ENCODE measurements around the gene SH3GLB1. TPM values are rescaled to one million over a fixed set of nuclear protein-coding genes. Genes with fewer than 3 reads are reported as not detected.
A peak's percentile ranks its signal among the peaks of the same experiment; 100 is the strongest.
"Not testable (repeated sequence)": the region's sequence is repeated elsewhere in the genome, so short reads cannot be mapped to it uniquely, and the experiment has no call there.

SH3GLB1 gene
- total RNA-seq, result 100 to 1,000 TPM in 1 of 2 donors, 10 to 100 TPM in 1; 92.4 to 103 TPM
- polyA plus RNA-seq, result 10 to 100 TPM; 26.4 to 38.3 TPM
- long read RNA-seq, donor 1, full-length matches to known transcripts, result 256 of 324 reads
- long read RNA-seq, donor 1, partial matches to known transcripts, result 11 of 324 reads
- long read RNA-seq, donor 1, other reads (novel, unspliced or antisense), result 57 of 324 reads
- long read RNA-seq, donor 2, full-length matches to known transcripts, result 45 of 68 reads
- long read RNA-seq, donor 2, partial matches to known transcripts, result 6 of 68 reads
- long read RNA-seq, donor 2, other reads (novel, unspliced or antisense), result 17 of 68 reads

DNA sequence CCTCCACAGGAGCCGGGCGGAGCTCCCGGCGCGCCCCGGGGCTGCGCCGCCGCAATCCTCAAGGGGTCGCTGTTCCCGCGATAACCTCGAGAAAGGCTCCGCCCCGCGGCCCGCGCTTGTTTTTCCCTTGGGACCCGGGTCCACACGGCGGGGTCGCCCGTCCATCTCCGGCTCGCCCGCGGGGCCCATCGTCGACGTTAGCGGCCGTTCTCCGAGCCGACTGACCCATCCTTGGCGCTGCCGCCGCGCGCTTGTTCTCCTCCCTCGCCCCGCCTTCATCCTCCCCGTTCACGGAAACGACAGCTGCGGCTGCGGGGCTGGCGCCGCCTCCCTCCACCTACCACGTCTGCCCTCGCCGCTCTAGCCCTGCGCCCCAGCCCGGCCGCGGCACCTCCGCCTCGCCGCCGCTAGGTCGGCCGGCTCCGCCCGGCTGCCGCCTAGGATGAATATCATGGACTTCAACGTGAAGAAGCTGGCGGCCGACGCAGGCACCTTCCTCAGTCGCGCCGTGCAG, at the start of gene SH3GLB1:
Gene SH3GLB1, plus strand, starts transcription at position 119 of the 514 bp plus-strand sequence. Its CDS starts 324 bp downstream, at position 443.
- intact Hi-C loops (cut with DNase I), result loop anchor here (1.0 to 10.0 kb wide), 3 partner anchors 210 to 310 kb away; partner anchors contain the start of genes HS2ST1 (in 2 of the 2), SELENOF (in 2 of the 2) and ODF2L (in 1 of the 2)
- peak within 1 kb of the TSS; percentile 74 to 88 for H3K4me3 ChIP-seq (ENCODE audit: low read length in 2 of 2)
- peak; percentile 97 for ATAC-seq (ENCODE audit: low FRiP score)
- H3K9me3 ChIP-seq (ENCODE audit: control insufficient read depth, low read length), result no peaks in the 10 kb centered on the region
- peak within 1 kb of the TSS; percentile 87 to 93 for H3K27ac ChIP-seq (ENCODE audit: low read depth in 1 of 2, low read length in 2 of 2)
- H3K4me1 ChIP-seq (ENCODE audit: control insufficient read depth in 1 of 2, insufficient read depth in 2 of 2, low read length in 2 of 2), result peaks cover 2% of the 10 kb centered on the region in 2 donors
- DNase-seq, result peak; percentile 93 to 97
- WGBS, 2 donors, result 0% methylated on average over 69 to 71 of the region's 71 CpGs
- no peaks in the 10 kb centered on the region for H3K27me3 ChIP-seq (ENCODE audit: control insufficient read depth in 1 of 2, insufficient read depth in 2 of 2, low read length in 1 of 2)
- H3K36me3 ChIP-seq (ENCODE audit: control insufficient read depth in 1 of 2, insufficient read depth in 2 of 2, low read length in 1 of 2), result no peaks in the 10 kb centered on the region

GRCh38 chr1:86658381-86658780, 46.0 kb upstream of the SH3GLB1 start:
- DNase-seq; H3K4me3 ChIP-seq (ENCODE audit: low read length in 2 of 2); H3K9me3 ChIP-seq (ENCODE audit: control insufficient read depth, low read length); H3K36me3 ChIP-seq (ENCODE audit: control insufficient read depth in 1 of 2, insufficient read depth in 2 of 2, low read length in 1 of 2); H3K27ac ChIP-seq (ENCODE audit: low read depth in 1 of 2, low read length in 2 of 2); H3K27me3 ChIP-seq (ENCODE audit: control insufficient read depth in 1 of 2, insufficient read depth in 2 of 2, low read length in 1 of 2); intact Hi-C loops (cut with DNase I); H3K4me1 ChIP-seq (ENCODE audit: control insufficient read depth in 1 of 2, insufficient read depth in 2 of 2, low read length in 2 of 2); ATAC-seq (ENCODE audit: low FRiP score): not testable (repeated sequence)
- WGBS, 2 donors, result 48 to 57% methylated on average over 7 of the region's 7 CpGs

DNA sequence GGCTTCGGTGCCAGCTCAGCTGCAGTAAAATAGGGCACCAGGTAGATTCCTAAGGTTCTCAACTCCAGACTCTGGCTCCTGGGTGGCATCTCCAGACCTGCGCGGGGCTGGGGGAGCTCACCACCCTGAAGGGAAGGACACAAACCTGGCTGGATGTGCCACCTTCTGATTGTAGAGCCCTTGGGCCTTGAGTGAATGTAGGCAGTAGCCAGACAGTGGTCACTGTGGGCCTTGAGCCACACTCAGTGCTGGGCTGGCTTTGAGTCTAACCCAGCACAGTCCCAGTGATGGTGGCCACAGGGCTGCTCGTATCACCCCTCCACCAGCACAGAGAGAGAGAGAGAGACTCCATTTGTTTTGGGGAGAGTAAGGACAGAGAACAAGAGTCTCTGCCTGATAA, 38.0 kb upstream of the SH3GLB1 start:
- no peak overlapping the region for H3K4me3 ChIP-seq (ENCODE audit: low read length in 2 of 2)
- ATAC-seq (ENCODE audit: low FRiP score) (no peak), DNase-seq (no peak)
- H3K9me3 ChIP-seq (ENCODE audit: control insufficient read depth, low read length), result no peaks in the 10 kb centered on the region
- H3K4me1 ChIP-seq (ENCODE audit: control insufficient read depth in 1 of 2, insufficient read depth in 2 of 2, low read length in 2 of 2), result no peaks in the 10 kb centered on the region
- WGBS, 2 donors, result 72 to 84% methylated on average over 4 of the region's 4 CpGs
- no peaks in the 10 kb centered on the region for H3K36me3 ChIP-seq (ENCODE audit: control insufficient read depth in 1 of 2, insufficient read depth in 2 of 2, low read length in 1 of 2)
- intact Hi-C loops (cut with DNase I), result no loop called here
- no peak overlapping the region for H3K27ac ChIP-seq (ENCODE audit: low read depth in 1 of 2, low read length in 2 of 2)
- H3K27me3 ChIP-seq (ENCODE audit: control insufficient read depth in 1 of 2, insufficient read depth in 2 of 2, low read length in 1 of 2), result no peaks in the 10 kb centered on the region

DNA sequence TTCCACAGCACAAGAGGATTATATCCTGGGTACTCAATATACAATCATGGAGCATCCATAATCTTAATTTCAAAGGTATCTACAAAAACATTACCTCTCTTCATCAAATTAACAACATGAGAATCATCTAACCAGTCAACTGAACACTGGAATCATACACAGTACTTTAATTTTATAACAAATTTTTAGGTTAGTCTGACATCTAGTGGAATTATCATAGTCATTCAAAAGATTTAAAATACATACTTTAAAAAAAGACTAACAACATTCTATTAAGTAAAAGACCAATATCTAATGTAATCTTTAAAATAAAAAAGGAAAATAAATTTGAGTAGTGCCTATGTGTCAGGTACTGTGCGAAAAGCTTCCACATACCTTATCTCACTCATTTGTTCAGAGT, 16.8 kb upstream of the SH3GLB1 start:
- intact Hi-C loops (cut with DNase I), result loop anchor here in 1 of 2 donors (5.0 kb wide), 1 partner anchor 215 kb away; no protein-coding TSS in a partner anchor
- Histone ChIP-seq H3K9me3 (ENCODE audit: control insufficient read depth, low read length) (no peaks in the 10 kb centered on the region), H3K4me3 (ENCODE audit: low read length in 2 of 2) (no peak overlapping the region), H3K27me3 (ENCODE audit: control insufficient read depth in 1 of 2, insufficient read depth in 2 of 2, low read length in 1 of 2) (no peaks in the 10 kb centered on the region), H3K36me3 (ENCODE audit: control insufficient read depth in 1 of 2, insufficient read depth in 2 of 2, low read length in 1 of 2) (no peaks in the 10 kb centered on the region), H3K4me1 (ENCODE audit: control insufficient read depth in 1 of 2, insufficient read depth in 2 of 2, low read length in 2 of 2) (no peaks in the 10 kb centered on the region), H3K27ac (ENCODE audit: low read depth in 1 of 2, low read length in 2 of 2) (no peak overlapping the region)
- DNase-seq (no peak), ATAC-seq (ENCODE audit: low FRiP score) (no peak)
- WGBS, 2 donors, result 72 to 90% methylated on average over 1 of the region's 1 CpG

DNA sequence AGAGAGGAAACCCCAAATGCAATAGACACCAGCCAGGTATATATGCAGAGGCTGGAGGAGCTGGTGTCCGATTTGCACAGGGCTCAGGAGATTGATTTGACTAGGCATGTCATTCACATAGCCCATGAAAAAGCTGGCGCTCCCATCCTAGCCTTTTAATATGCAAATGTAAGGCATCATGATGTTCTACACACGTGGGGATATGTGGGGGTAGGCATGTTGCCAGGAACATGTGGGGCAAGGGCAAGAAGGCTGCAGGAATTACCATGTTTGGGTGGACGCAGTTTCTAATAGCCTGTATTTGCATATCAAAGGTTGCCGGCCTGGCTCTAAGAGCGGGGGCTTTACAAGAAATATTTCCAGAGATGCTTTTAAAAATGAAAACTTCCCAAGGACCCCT, 11.7 kb upstream of the SH3GLB1 start:
- no peaks in the 10 kb centered on the region for H3K9me3 ChIP-seq (ENCODE audit: control insufficient read depth, low read length)
- H3K27ac ChIP-seq (ENCODE audit: low read depth in 1 of 2, low read length in 2 of 2), result no peak overlapping the region
- 56 to 67% methylated on average over 6 of the region's 6 CpGs for WGBS, 2 donors
- ATAC-seq (ENCODE audit: low FRiP score) (no peak), DNase-seq (no peak)
- H3K4me3 ChIP-seq (ENCODE audit: low read length in 2 of 2), result no peak overlapping the region
- no peaks in the 10 kb centered on the region for H3K36me3 ChIP-seq (ENCODE audit: control insufficient read depth in 1 of 2, insufficient read depth in 2 of 2, low read length in 1 of 2)
- H3K27me3 ChIP-seq (ENCODE audit: control insufficient read depth in 1 of 2, insufficient read depth in 2 of 2, low read length in 1 of 2), result no peaks in the 10 kb centered on the region
- intact Hi-C loops (cut with DNase I), result no loop called here
- H3K4me1 ChIP-seq (ENCODE audit: control insufficient read depth in 1 of 2, insufficient read depth in 2 of 2, low read length in 2 of 2), result no peaks in the 10 kb centered on the region

GRCh38 chr1:86695400-86695799, 9.0 kb upstream of the SH3GLB1 start:
- Histone ChIP-seq H3K9me3 (ENCODE audit: control insufficient read depth, low read length) (no peaks in the 10 kb centered on the region), H3K4me1 (ENCODE audit: control insufficient read depth in 1 of 2, insufficient read depth in 2 of 2, low read length in 2 of 2) (no peaks in the 10 kb centered on the region), H3K36me3 (ENCODE audit: control insufficient read depth in 1 of 2, insufficient read depth in 2 of 2, low read length in 1 of 2) (no peaks in the 10 kb centered on the region), H3K4me3 (ENCODE audit: low read length in 2 of 2) (no peak overlapping the region), H3K27ac (ENCODE audit: low read depth in 1 of 2, low read length in 2 of 2) (no peak overlapping the region), H3K27me3 (ENCODE audit: control insufficient read depth in 1 of 2, insufficient read depth in 2 of 2, low read length in 1 of 2) (no peaks in the 10 kb centered on the region)
- no peak for ATAC-seq (ENCODE audit: low FRiP score)
- no peak for DNase-seq
- intact Hi-C loops (cut with DNase I), result no loop called here
- WGBS, 2 donors, result 79 to 83% methylated on average over 2 of the region's 2 CpGs

- no peak for ATAC-seq (ENCODE audit: low FRiP score)
- no peaks in the 10 kb centered on the region for H3K27me3 ChIP-seq (ENCODE audit: control insufficient read depth in 1 of 2, insufficient read depth in 2 of 2, low read length in 1 of 2)
- no peaks in the 10 kb centered on the region for H3K9me3 ChIP-seq (ENCODE audit: control insufficient read depth, low read length)
- no peak for DNase-seq
- no peak overlapping the region for H3K27ac ChIP-seq (ENCODE audit: low read depth in 1 of 2, low read length in 2 of 2)
- intact Hi-C loops (cut with DNase I), result no loop called here
- no peaks in the 10 kb centered on the region for H3K4me1 ChIP-seq (ENCODE audit: control insufficient read depth in 1 of 2, insufficient read depth in 2 of 2, low read length in 2 of 2)
- WGBS, 2 donors, result 65 to 72% methylated on average over 1 of the region's 1 CpG
- no peak overlapping the region for H3K4me3 ChIP-seq (ENCODE audit: low read length in 2 of 2)
- no peaks in the 10 kb centered on the region for H3K36me3 ChIP-seq (ENCODE audit: control insufficient read depth in 1 of 2, insufficient read depth in 2 of 2, low read length in 1 of 2)
Measured at GRCh38 chr1:86696522-86696921, 7.9 kb upstream of the SH3GLB1 start.

- ATAC-seq (ENCODE audit: low FRiP score) (no peak), DNase-seq (no peak)
- Histone ChIP-seq H3K27ac (ENCODE audit: low read depth in 1 of 2, low read length in 2 of 2) (no peak overlapping the region), H3K9me3 (ENCODE audit: control insufficient read depth, low read length) (no peaks in the 10 kb centered on the region), H3K36me3 (ENCODE audit: control insufficient read depth in 1 of 2, insufficient read depth in 2 of 2, low read length in 1 of 2) (no peaks in the 10 kb centered on the region), H3K4me1 (ENCODE audit: control insufficient read depth in 1 of 2, insufficient read depth in 2 of 2, low read length in 2 of 2) (no peaks in the 10 kb centered on the region), H3K4me3 (ENCODE audit: low read length in 2 of 2) (no peak overlapping the region), H3K27me3 (ENCODE audit: control insufficient read depth in 1 of 2, insufficient read depth in 2 of 2, low read length in 1 of 2) (no peaks in the 10 kb centered on the region)
- intact Hi-C loops (cut with DNase I), result no loop called here
- 77 to 87% methylated on average over 2 of the region's 2 CpGs for WGBS, 2 donors
Measured at GRCh38 chr1:86699186-86699585, 5.2 kb upstream of the SH3GLB1 start.

- Histone ChIP-seq H3K27me3 (ENCODE audit: control insufficient read depth in 1 of 2, insufficient read depth in 2 of 2, low read length in 1 of 2) (no peaks in the 10 kb centered on the region), H3K9me3 (ENCODE audit: control insufficient read depth, low read length) (no peaks in the 10 kb centered on the region), H3K36me3 (ENCODE audit: control insufficient read depth in 1 of 2, insufficient read depth in 2 of 2, low read length in 1 of 2) (no peaks in the 10 kb centered on the region), H3K27ac (ENCODE audit: low read depth in 1 of 2, low read length in 2 of 2) (no peak overlapping the region), H3K4me3 (ENCODE audit: low read length in 2 of 2) (no peak overlapping the region), H3K4me1 (ENCODE audit: control insufficient read depth in 1 of 2, insufficient read depth in 2 of 2, low read length in 2 of 2) (peaks cover 0 to 2% of the 10 kb centered on the region in 2 donors)
- intact Hi-C loops (cut with DNase I), result loop anchor here in 1 of 2 donors (10.0 kb wide), 2 partner anchors 213 to 307 kb away; partner anchors contain the start of genes HS2ST1, ODF2L and SELENOF
- no peak for DNase-seq
- no peak for ATAC-seq (ENCODE audit: low FRiP score)
- 51 to 65% methylated on average over 1 of the region's 1 CpG for WGBS, 2 donors
Measured at GRCh38 chr1:86701731-86702130, 2.6 kb upstream of the SH3GLB1 start.

Measured in aorta (tissue), 5 donors.